Naive B cell (primary cell): Measurements from ENCODE around the gene KRTAP10-3. TPM values are rescaled to one million over a fixed set of nuclear protein-coding genes. Genes with fewer than 3 reads are reported as not detected.
"Not testable (repeated sequence)": the region's sequence is repeated elsewhere in the genome, so short reads cannot be mapped to it uniquely, and the experiment has no call there.

Experiments
- ATAC-seq, 2 donors: fragments of 150-1000 bp; cut with Tn5 transposase; 2 replicates each; pipeline ENCODE4 v1.10.0; 2021; ENCODE audit warnings: low read depth in 2 of 2, mild to moderate bottlenecking in 2 of 2, moderate library complexity in 2 of 2
- DNase-seq: peaks from one replicate; pipeline ENCODE4 v3.0.0; 2022
- H3K27ac Mint-ChIP-seq, 6 donors: one replicate each; pipeline ENCODE4 v1.8.0; 2020 to 2022; ENCODE audit warnings: mild to moderate bottlenecking in 6 of 6, mixed read lengths in 6 of 6, moderate library complexity in 5 of 6, inconsistent platforms in 2 of 6
- H3K27me3 Mint-ChIP-seq, 3 donors: one replicate each; pipeline ENCODE4 v1.8.0; 2021 to 2022; ENCODE audit warnings: mixed read lengths in 3 of 3, mild to moderate bottlenecking in 1 of 3
- H3K36me3 Mint-ChIP-seq, 2 donors: one replicate each; pipeline ENCODE4 v1.8.0; 2020 to 2022; ENCODE audit warnings: mixed read lengths in 2 of 2, inconsistent platforms in 1 of 2, mild to moderate bottlenecking in 1 of 2
- H3K4me1 Mint-ChIP-seq, 3 donors: one replicate each; pipeline ENCODE4 v1.8.0; 2020 to 2022; ENCODE audit warnings: mixed read lengths in 3 of 3, inconsistent platforms in 1 of 3, mild to moderate bottlenecking in 1 of 3, moderate library complexity in 1 of 3
- H3K4me3 Mint-ChIP-seq, 8 donors: one replicate each; pipeline ENCODE4 v1.8.0; 2020 to 2022; ENCODE audit warnings: mild to moderate bottlenecking in 8 of 8, mixed read lengths in 8 of 8, moderate library complexity in 8 of 8, inconsistent platforms in 2 of 8
- H3K9me3 Mint-ChIP-seq, 7 donors: one replicate each; pipeline ENCODE4 v1.8.0; 2020 to 2022; ENCODE audit warnings: mixed read lengths in 7 of 7, mild to moderate bottlenecking in 5 of 7, inconsistent platforms in 2 of 7, moderate library complexity in 1 of 7
- polyA plus RNA-seq, 6 donors: library from polyadenylated mRNA; unstranded; fragments of 300-500 nt; fragmentation: Illumina TruSeq; gene quantifications; one replicate each; pipeline ENCODE4 v1.2.3, GENCODE V29; 2021; ENCODE audit warnings: low read depth in 6 of 6

Gene KRTAP10-3
- polyA plus RNA-seq = not detected

GRCh38 chr21:44558695-44559094, at the start of gene KRTAP10-3:
Gene KRTAP10-3 (minus strand): TSS chr21:44558795. CDS start chr21:44558715, 80 bp downstream.
- ATAC-seq (no peak), DNase-seq (no peak)
- peaks cover 7 to 21% of the 10 kb centered on the region in 2 donors for H3K36me3 Mint-ChIP-seq
- H3K27me3 Mint-ChIP-seq = peaks cover 7 to 46% (median 38%) of the 10 kb centered on the region in 3 donors
- peak within 1 kb of the TSS in 1 of 8 donors; percentile 13 for H3K4me3 Mint-ChIP-seq
- H3K4me1 Mint-ChIP-seq = peaks cover 12 to 22% (median 15%) of the 10 kb centered on the region in 3 donors
- H3K27ac Mint-ChIP-seq = peak within 1 kb of the TSS in 1 of 6 donors; percentile 79
- H3K9me3 Mint-ChIP-seq = peaks cover 10 to 40% (median 20%) of the 10 kb centered on the region in 7 donors

GRCh38 chr21:44606495-44606894, 47.9 kb upstream of the KRTAP10-3 start:
- DNase-seq = no peak
- ATAC-seq = no peak
- peaks cover 21 to 74% (median 39%) of the 10 kb centered on the region in 7 donors for H3K9me3 Mint-ChIP-seq
- no peaks in the 10 kb centered on the region for H3K4me1 Mint-ChIP-seq
- no peak overlapping the region for H3K4me3 Mint-ChIP-seq
- H3K27ac Mint-ChIP-seq = no peak overlapping the region
- H3K36me3 Mint-ChIP-seq = peaks cover 20 to 27% of the 10 kb centered on the region in 2 donors
- H3K27me3 Mint-ChIP-seq = peaks cover 32 to 58% (median 33%) of the 10 kb centered on the region in 3 donors

GRCh38 chr21:44603911-44604310, 45.3 kb upstream of the KRTAP10-3 start:
- Mint-ChIP-seq H3K4me3 (no peak overlapping the region), H3K9me3 (peaks cover 4 to 55% (median 16%) of the 10 kb centered on the region in 7 donors), H3K27ac (no peak overlapping the region), H3K4me1 (no peaks in the 10 kb centered on the region), H3K36me3 (peaks cover 5 to 7% of the 10 kb centered on the region in 2 donors), H3K27me3 (peaks cover 26 to 64% (median 38%) of the 10 kb centered on the region in 3 donors)
- ATAC-seq = no peak
- no peak for DNase-seq

- Mint-ChIP-seq H3K4me3 (no peak overlapping the region), H3K27ac (no peak overlapping the region), H3K27me3 (peaks cover 32 to 70% (median 44%) of the 10 kb centered on the region in 3 donors), H3K9me3 (peaks cover 5 to 57% (median 10%) of the 10 kb centered on the region in 7 donors), H3K36me3 (peaks cover 5 to 7% of the 10 kb centered on the region in 2 donors), H3K4me1 (no peaks in the 10 kb centered on the region)
- ATAC-seq = no peak
- no peak for DNase-seq
These were observed 44.7 kb upstream of the KRTAP10-3 start for GRCh38 chr21:44603109-44603875.

- H3K4me1 Mint-ChIP-seq = no peaks in the 10 kb centered on the region
- peaks cover 5 to 11% of the 10 kb centered on the region in 2 donors for H3K36me3 Mint-ChIP-seq
- peaks cover 33 to 69% (median 47%) of the 10 kb centered on the region in 3 donors for H3K27me3 Mint-ChIP-seq
- no peak overlapping the region for H3K27ac Mint-ChIP-seq
- peak overlapping the region in 1 of 8 donors; percentile 6 for H3K4me3 Mint-ChIP-seq
- peaks cover 7 to 53% (median 11%) of the 10 kb centered on the region in 7 donors for H3K9me3 Mint-ChIP-seq
- ATAC-seq (no peak), DNase-seq (no peak)
These were observed 43.9 kb upstream of the KRTAP10-3 start for GRCh38 chr21:44602463-44602850.

- peaks cover 7 to 47% (median 11%) of the 10 kb centered on the region in 7 donors for H3K9me3 Mint-ChIP-seq
- no peak for ATAC-seq
- H3K27ac Mint-ChIP-seq = peak overlapping the region in 1 of 6 donors; percentile 29
- H3K27me3 Mint-ChIP-seq = peaks cover 33 to 69% (median 47%) of the 10 kb centered on the region in 3 donors
- H3K36me3 Mint-ChIP-seq = peaks cover 5 to 11% of the 10 kb centered on the region in 2 donors
- no peak overlapping the region for H3K4me3 Mint-ChIP-seq
- H3K4me1 Mint-ChIP-seq = no peaks in the 10 kb centered on the region
- DNase-seq = no peak
These were observed 43.2 kb upstream of the KRTAP10-3 start for GRCh38 chr21:44601596-44602462.

- peaks cover 4 to 40% (median 7%) of the 10 kb centered on the region in 7 donors for H3K9me3 Mint-ChIP-seq
- not testable (repeated sequence) for H3K4me1 Mint-ChIP-seq, ATAC-seq, H3K4me3 Mint-ChIP-seq, H3K27ac Mint-ChIP-seq, DNase-seq
- H3K27me3 Mint-ChIP-seq = peaks cover 26 to 64% (median 46%) of the 10 kb centered on the region in 3 donors
- peaks cover 0 to 11% of the 10 kb centered on the region in 2 donors for H3K36me3 Mint-ChIP-seq
These were observed 42.5 kb upstream of the KRTAP10-3 start for GRCh38 chr21:44601091-44601490.

- peaks cover 0 to 11% of the 10 kb centered on the region in 2 donors for H3K36me3 Mint-ChIP-seq
- H3K4me3 Mint-ChIP-seq, DNase-seq, H3K27ac Mint-ChIP-seq, ATAC-seq, H3K4me1 Mint-ChIP-seq: not testable (repeated sequence)
- peaks cover 4 to 32% (median 7%) of the 10 kb centered on the region in 7 donors for H3K9me3 Mint-ChIP-seq
- H3K27me3 Mint-ChIP-seq = peaks cover 23 to 57% (median 39%) of the 10 kb centered on the region in 3 donors
These were observed 41.8 kb upstream of the KRTAP10-3 start, which contains the start of gene KRTAP10-7 for GRCh38 chr21:44600118-44600978. Gene KRTAP10-7 (plus strand): TSS chr21:44600597. CDS start chr21:44600622, 25 bp downstream.

GRCh38 chr21:44599264-44600029, 40.9 kb upstream of the KRTAP10-3 start:
- H3K36me3 Mint-ChIP-seq = peaks cover 0 to 11% of the 10 kb centered on the region in 2 donors
- H3K4me3 Mint-ChIP-seq = no peak overlapping the region
- ATAC-seq = no peak
- H3K9me3 Mint-ChIP-seq = peaks cover 4 to 23% (median 7%) of the 10 kb centered on the region in 7 donors
- no peak overlapping the region for H3K27ac Mint-ChIP-seq
- DNase-seq = no peak
- no peaks in the 10 kb centered on the region for H3K4me1 Mint-ChIP-seq
- H3K27me3 Mint-ChIP-seq = peaks cover 14 to 51% (median 33%) of the 10 kb centered on the region in 3 donors

GRCh38 chr21:44598061-44598460, 39.5 kb upstream of the KRTAP10-3 start:
- no peak for DNase-seq
- Mint-ChIP-seq H3K27me3 (peaks cover 7 to 42% (median 30%) of the 10 kb centered on the region in 3 donors), H3K4me3 (no peak overlapping the region), H3K9me3 (peaks cover 4 to 15% (median 7%) of the 10 kb centered on the region in 7 donors), H3K36me3 (peaks cover 0 to 11% of the 10 kb centered on the region in 2 donors), H3K4me1 (no peaks in the 10 kb centered on the region), H3K27ac (no peak overlapping the region)
- no peak for ATAC-seq

- DNase-seq (no peak), ATAC-seq (no peak)
- H3K27ac Mint-ChIP-seq = no peak overlapping the region
- no peak overlapping the region for H3K4me3 Mint-ChIP-seq
- H3K9me3 Mint-ChIP-seq = peaks cover 4 to 15% (median 7%) of the 10 kb centered on the region in 7 donors
- H3K4me1 Mint-ChIP-seq = no peaks in the 10 kb centered on the region
- peaks cover 0 to 11% of the 10 kb centered on the region in 2 donors for H3K36me3 Mint-ChIP-seq
- H3K27me3 Mint-ChIP-seq = peaks cover 7 to 38% (median 25%) of the 10 kb centered on the region in 3 donors
These were observed 37.6 kb upstream of the KRTAP10-3 start for GRCh38 chr21:44596068-44596725.
